SH-SY5Y (cell line): ENCODE data around the gene OR6B1.

ENCODE experiments used
- GATA2 ChIP-seq: IDR thresholded peaks from 2 replicates; pipeline ENCODE4 v1.6.1; 2011; ENCODE audit warnings: mild to moderate bottlenecking, low read depth, low read length
- GATA3 ChIP-seq: IDR thresholded peaks from 2 replicates; pipeline ENCODE4 v1.6.1; 2011; ENCODE audit warnings: low read depth, mild to moderate bottlenecking, low read length, moderate library complexity

DNA sequence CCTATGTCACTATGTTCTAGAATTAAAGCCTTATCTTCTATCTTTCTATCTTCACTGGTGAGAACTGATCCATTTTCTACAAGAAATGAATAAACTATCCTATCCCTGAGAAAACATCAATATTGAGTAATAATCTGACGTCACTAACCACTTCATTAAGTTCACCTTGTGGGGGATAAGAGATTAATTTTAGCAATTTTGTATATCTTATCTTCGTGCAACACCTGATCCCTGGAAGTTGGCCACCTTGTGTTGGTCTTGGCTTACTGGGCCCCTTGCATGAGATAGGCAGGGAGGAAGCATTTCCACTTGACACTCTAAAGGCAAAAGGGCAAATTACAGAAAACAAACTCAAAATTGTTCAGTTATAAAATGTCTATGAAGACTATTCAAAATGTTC lies 20.1 kb upstream of the OR6B1 start:
- no peak for TF ChIP-seq GATA2
- TF ChIP-seq GATA3: no peak
